GM21737 (cell line): Measurements from ENCODE around the gene DOC2B.
"Not testable (repeated sequence)": the region's sequence is repeated elsewhere in the genome, so short reads cannot be mapped to it uniquely, and the experiment has no call there.

Source experiments
- ATAC-seq: cut with Tn5 transposase; IDR thresholded peaks from one replicate; pipeline ENCODE4 v1.9.1; 2021; ENCODE audit warnings: mild to moderate bottlenecking, moderate library complexity; ENCODE audit not compliant: unreplicated experiment

DOC2B gene

GRCh38 chr17:213286-214105, 32.0 kb upstream of the DOC2B start:
- no peak for ATAC-seq

GRCh38 chr17:210402-210801, 29.0 kb upstream of the DOC2B start:
- no peak for ATAC-seq

- ATAC-seq, result no peak
These were observed 27.0 kb upstream of the DOC2B start for GRCh38 chr17:208429-208828.

- no peak for ATAC-seq
These were observed 26.3 kb upstream of the DOC2B start for GRCh38 chr17:207775-208174.

GRCh38 chr17:206941-207560, 25.6 kb upstream of the DOC2B start:
- no peak for ATAC-seq

- ATAC-seq, result not testable (repeated sequence)
These were observed 25.0 kb upstream of the DOC2B start for GRCh38 chr17:206484-206883.

GRCh38 chr17:205817-206216, 24.4 kb upstream of the DOC2B start:
- ATAC-seq, result no peak

- no peak for ATAC-seq
These were observed 23.8 kb upstream of the DOC2B start for GRCh38 chr17:205148-205669.

- ATAC-seq, result no peak
These were observed 23.1 kb upstream of the DOC2B start for GRCh38 chr17:204427-205147.

- no peak for ATAC-seq
These were observed 21.1 kb upstream of the DOC2B start for GRCh38 chr17:202501-202951.

- not testable (repeated sequence) for ATAC-seq
These were observed 20.3 kb upstream of the DOC2B start for GRCh38 chr17:201736-202135.

- ATAC-seq, result not testable (repeated sequence)
These were observed 19.8 kb upstream of the DOC2B start for GRCh38 chr17:201257-201656.

GRCh38 chr17:200586-200985, 19.1 kb upstream of the DOC2B start:
- no peak for ATAC-seq

- no peak for ATAC-seq
These were observed 18.5 kb upstream of the DOC2B start for GRCh38 chr17:199806-200545.

- no peak for ATAC-seq
These were observed 17.7 kb upstream of the DOC2B start for GRCh38 chr17:199191-199604.

- not testable (repeated sequence) for ATAC-seq
These were observed 16.8 kb upstream of the DOC2B start for GRCh38 chr17:198225-198624.

- ATAC-seq, result no peak
These were observed 15.9 kb upstream of the DOC2B start for GRCh38 chr17:197352-197751.

- no peak for ATAC-seq
These were observed 13.6 kb upstream of the DOC2B start for GRCh38 chr17:194828-195602.

GRCh38 chr17:193841-194806, 12.7 kb upstream of the DOC2B start:
- ATAC-seq, result no peak
